A549 (cell line): ENCODE measurements around the gene BLOC1S4. TPM values are rescaled to one million over a fixed set of nuclear protein-coding genes. Genes with fewer than 3 reads are reported as not detected.

ENCODE experiments used
- ATAC-seq, 2 experiments: fragments of 200-7000 bp in 1 of 2; fragments of >200 bp in 1 of 2; cut with Nextera tagmentation in 1 of 2; cut with Tn5 transposase in 1 of 2; 3 replicates each; pipeline versions ENCODE4 v1.8.0 to v1.9.1; 2018 to 2020; ENCODE audit warnings: mild to moderate bottlenecking in 1 of 2, moderate library complexity in 1 of 2
- CTCF ChIA-PET: fragments of 300-600 bp; sonication (Branson Sonifier 250); formaldehyde crosslinking; extraction: SDS; loops from one replicate; lab custom pipeline; 2021; ENCODE audit warnings: antibody characterized with exemption, inconsistent platforms; lab: Yijun Ruan, JAX
- POLR2A ChIA-PET: fragments of 350-600 bp; formaldehyde crosslinking; extraction: SDS; loops from one replicate; lab custom pipeline; 2021; ENCODE audit warnings: antibody characterized with exemption, inconsistent platforms; lab: Yijun Ruan, JAX
- DNase-seq, 2 experiments: peaks; one replicate each; pipeline versions ENCODE4 v3.0.0 to v3.0.0-alpha.2; 2011 to 2016; ENCODE audit warnings: low read depth in 1 of 2, low spot score in 1 of 2
- FAIRE-seq: peaks from 2 replicates; lab custom pipeline; 2011; peaks lifted over from hg19 to GRCh38; lab: Jason Lieb, UNC
- H3K27ac ChIP-seq, 2 experiments: fragments of >200 bp; sonication (Bioruptor Twin); formaldehyde crosslinking; 3 replicates each; pipeline ENCODE4 v1.5.1; 2016 to 2017
- H3K4me1 ChIP-seq: fragments of >200 bp; sonication (Bioruptor Twin); formaldehyde crosslinking; 3 replicates; pipeline ENCODE4 v1.6.1; 2016
- H3K4me2 ChIP-seq: fragments of >200 bp; sonication (Bioruptor Twin); formaldehyde crosslinking; 3 replicates; pipeline ENCODE4 v1.6.1; 2016
- H3K4me3 ChIP-seq: fragments of >200 bp; sonication (Bioruptor Twin); formaldehyde crosslinking; 3 replicates; pipeline ENCODE4 v1.5.1; 2016
- H3K9me3 ChIP-seq: fragments of >200 bp; sonication (Bioruptor Twin); formaldehyde crosslinking; 3 replicates; pipeline ENCODE4 v1.6.1; 2016
- CBX2 ChIP-seq: fragments of 200-600 bp; sonication (generic); IDR thresholded peaks from 2 replicates; pipeline ENCODE4 v1.6.1; 2016; ENCODE audit warnings: low read depth, mild to moderate bottlenecking, borderline replicate concordance
- CEBPB ChIP-seq, 2 experiments: fragments of >200 bp in 1 of 2; sonication (Bioruptor Twin) in 1 of 2; formaldehyde crosslinking in 1 of 2; IDR thresholded peaks; 2 replicates each; pipeline ENCODE4 v1.6.1; 2012 to 2016
- CHD2 ChIP-seq: fragments of 150-350 bp; IDR thresholded peaks from 2 replicates; pipeline ENCODE4 v1.6.1; 2014; ENCODE audit warnings: low read length; ENCODE audit not compliant: partially characterized antibody
- EHF ChIP-seq: fragments of 250-450 bp; sonication (Bioruptor Pico); IDR thresholded peaks from 2 replicates; pipeline ENCODE4 v1.5.0; 2020; ENCODE audit warnings: mild to moderate bottlenecking
- EHMT2 ChIP-seq: fragments of 200-600 bp; sonication (generic); IDR thresholded peaks from 2 replicates; pipeline ENCODE4 v1.6.1; 2016; ENCODE audit warnings: antibody characterized with exemption, low read depth, mild to moderate bottlenecking, moderate library complexity
- ESRRA ChIP-seq: fragments of 150-350 bp; IDR thresholded peaks from 2 replicates; pipeline ENCODE4 v1.6.1; 2014; ENCODE audit warnings: mild to moderate bottlenecking, low read length, borderline replicate concordance
- FOSB ChIP-seq: fragments of 250-450 bp; sonication (Bioruptor Pico); IDR thresholded peaks from 2 replicates; pipeline ENCODE4 v1.5.0; 2020; ENCODE audit warnings: mild to moderate bottlenecking, moderate library complexity
- HEYL ChIP-seq: fragments of 250-450 bp; sonication (Bioruptor Pico); IDR thresholded peaks from 2 replicates; pipeline ENCODE4 v1.8.0; 2021; ENCODE audit warnings: mild to moderate bottlenecking, moderate library complexity
- HOXB13 ChIP-seq: fragments of 250-450 bp; sonication (Bioruptor Pico); IDR thresholded peaks from 2 replicates; pipeline ENCODE4 v1.5.0; 2020; ENCODE audit warnings: low read depth, mild to moderate bottlenecking, moderate library complexity
- MAFK ChIP-seq: fragments of 450-650 bp; IDR thresholded peaks from 2 replicates; pipeline ENCODE4 v1.6.1; 2014; ENCODE audit not compliant: partially characterized antibody
- MYC ChIP-seq: IDR thresholded peaks from 2 replicates; pipeline ENCODE4 v1.6.1; 2012; ENCODE audit warnings: mild to moderate bottlenecking, inconsistent platforms, low read length, improper control_type of control experiment, borderline replicate concordance
- NFE2L2 ChIP-seq: fragments of 150-350 bp; conservative IDR thresholded peaks from 2 replicates; pipeline ENCODE4 v1.6.1; 2014; ENCODE audit warnings: low read length
- NPAS2 ChIP-seq: fragments of 250-450 bp; sonication (Bioruptor Pico); IDR thresholded peaks from 2 replicates; pipeline ENCODE4 v1.8.0; 2022; ENCODE audit warnings: mild to moderate bottlenecking, moderate library complexity, borderline replicate concordance
- RARB ChIP-seq: fragments of 250-450 bp; sonication (Bioruptor Pico); IDR thresholded peaks from 2 replicates; pipeline ENCODE4 v1.8.0; 2021; ENCODE audit warnings: mild to moderate bottlenecking, moderate library complexity
- RFX5 ChIP-seq: fragments of 450-650 bp; IDR thresholded peaks from 2 replicates; pipeline ENCODE4 v1.7.1; 2014; ENCODE audit warnings: antibody characterized with exemption, mild to moderate bottlenecking, moderate library complexity
- SMC3 ChIP-seq: fragments of >200 bp; sonication (Bioruptor Twin); formaldehyde crosslinking; IDR thresholded peaks from 3 replicates; pipeline ENCODE4 v1.6.1; 2018; ENCODE audit warnings: inconsistent platforms
- TFCP2L1 ChIP-seq: fragments of 250-450 bp; sonication (Bioruptor Pico); IDR thresholded peaks from 2 replicates; pipeline ENCODE4 v1.5.0; 2021; ENCODE audit warnings: mild to moderate bottlenecking
- TP53 ChIP-seq: fragments of 250-450 bp; sonication (Bioruptor Pico); IDR thresholded peaks from 2 replicates; pipeline ENCODE4 v1.5.0; 2021; ENCODE audit warnings: mild to moderate bottlenecking, moderate library complexity
- ZC3H11A ChIP-seq: fragments of 450-650 bp; IDR thresholded peaks from 2 replicates; pipeline ENCODE4 v1.6.1; 2014; ENCODE audit warnings: antibody characterized with exemption, mild to moderate bottlenecking
- WGBS: methylation state at CpG from one replicate; pipeline ENCODE4 v1.1.6; 2017; ENCODE audit errors: missing lambda C conversion rate; 5-methylcytosine and 5-hydroxymethylcytosine counted together
- polyA plus RNA-seq, 4 experiments: library from polyadenylated mRNA; depleted of rRNA in 3 of 4; stranded (reverse); fragments of >200 nt; fragmentation: RNase III in 1 of 4; extraction: RNeasy Plus Mini Kit Qiagen cat#74134 plus additional on column Dnase treatment in 1 of 4; gene quantifications; 2 replicates in 3 of 4; 3 replicates in 1 of 4; pipeline ENCODE4 v1.2.3, GENCODE V29; 2011 to 2017
- TF ChIP-seq, protein P1 (sequence below): fragments of 250-450 bp; sonication (Bioruptor Pico); IDR thresholded peaks from 2 replicates; pipeline ENCODE4 v1.5.0; 2021; ENCODE audit warnings: mild to moderate bottlenecking, moderate library complexity, borderline replicate concordance
- TF ChIP-seq, protein P2 (sequence below): fragments of 200-600 bp; sonication (generic); IDR thresholded peaks from 2 replicates; pipeline ENCODE4 v1.6.1; 2016; ENCODE audit warnings: antibody characterized with exemption, mild to moderate bottlenecking, moderate library complexity
- TF ChIP-seq, protein P3 (sequence below): fragments of 450-650 bp; IDR thresholded peaks from 2 replicates; pipeline ENCODE4 v1.6.1; 2014; ENCODE audit warnings: antibody characterized with exemption
- TF ChIP-seq, protein P4 (sequence below): fragments of >200 bp; sonication (Bioruptor Twin); formaldehyde crosslinking; IDR thresholded peaks from 2 replicates; pipeline ENCODE4 v1.6.1; 2016
- TF ChIP-seq, protein P5 (sequence below): IDR thresholded peaks from 2 replicates; pipeline ENCODE4 v1.6.1; 2012; ENCODE audit warnings: low read depth, borderline replicate concordance
- TF ChIP-seq, protein P6 (sequence below): fragments of 250-450 bp; sonication (Bioruptor Pico); IDR thresholded peaks from 2 replicates; pipeline ENCODE4 v1.5.0; 2020; ENCODE audit warnings: low read depth, mild to moderate bottlenecking, moderate library complexity

The BLOC1S4 gene
- polyA plus RNA-seq, 2 of the 4 experiments (the other 2 are of a cell fraction), result 13.2 to 13.9 TPM

DNA sequence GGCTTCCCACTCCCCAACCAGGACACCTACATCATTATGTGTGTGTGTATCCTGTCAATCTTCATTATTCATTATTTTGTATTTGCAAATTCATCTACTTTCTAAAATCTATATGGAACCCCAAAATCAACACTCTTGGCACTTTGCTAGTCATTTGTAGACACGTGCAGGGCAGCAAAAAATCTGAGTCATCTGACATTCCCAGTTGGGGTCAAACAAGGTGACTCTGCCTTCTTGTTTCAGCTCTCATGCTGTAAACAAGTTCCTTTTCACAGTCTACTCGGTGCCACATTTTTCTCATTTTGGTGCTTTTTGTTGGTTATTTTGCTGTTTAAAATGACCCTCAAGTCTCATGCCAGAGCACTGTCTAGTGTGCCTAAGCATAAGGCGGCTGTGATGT, 12.2 kb upstream of the BLOC1S4 start:
- Histone ChIP-seq H3K9me3 (peaks cover 24% of the 10 kb centered on the region), H3K4me2 (no peak overlapping the region), H3K4me3 (no peak overlapping the region), H3K27ac (no peak overlapping the region)
- ChIA-PET POLR2A (no interaction called here), CTCF (interaction anchor here (0.7 to 2.5 kb wide), 3 partner anchors 12 to 170 kb away, joined by 3 to 6 read pairs (median 3); partner anchors contain the start of gene BLOC1S4)
- no peak for ATAC-seq
- FAIRE-seq, result no peak
- TF ChIP-seq ZC3H11A (no peak), HOXB13 (no peak), NPAS2 (CRISPR knock-in tag) (no peak), CBX2 (no peak), EHF (no peak), NFE2L2 (no peak), SMC3 (no peak), TP53 (CRISPR knock-in tag) (no peak), FOSB (no peak), ESRRA (no peak), MAFK (no peak), MYC (no peak)
- TF ChIP-seq, protein P1, sequence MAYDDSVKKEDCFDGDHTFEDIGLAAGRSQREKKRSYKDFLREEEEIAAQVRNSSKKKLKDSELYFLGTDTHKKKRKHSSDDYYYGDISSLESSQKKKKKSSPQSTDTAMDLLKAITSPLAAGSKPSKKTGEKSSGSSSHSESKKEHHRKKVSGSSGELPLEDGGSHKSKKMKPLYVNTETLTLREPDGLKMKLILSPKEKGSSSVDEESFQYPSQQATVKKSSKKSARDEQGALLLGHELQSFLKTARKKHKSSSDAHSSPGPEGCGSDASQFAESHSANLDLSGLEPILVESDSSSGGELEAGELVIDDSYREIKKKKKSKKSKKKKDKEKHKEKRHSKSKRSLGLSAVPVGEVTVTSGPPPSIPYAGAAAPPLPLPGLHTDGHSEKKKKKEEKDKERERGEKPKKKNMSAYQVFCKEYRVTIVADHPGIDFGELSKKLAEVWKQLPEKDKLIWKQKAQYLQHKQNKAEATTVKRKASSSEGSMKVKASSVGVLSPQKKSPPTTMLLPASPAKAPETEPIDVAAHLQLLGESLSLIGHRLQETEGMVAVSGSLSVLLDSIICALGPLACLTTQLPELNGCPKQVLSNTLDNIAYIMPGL (CRISPR knock-in tag), result no peak
- TF ChIP-seq, protein P2, sequence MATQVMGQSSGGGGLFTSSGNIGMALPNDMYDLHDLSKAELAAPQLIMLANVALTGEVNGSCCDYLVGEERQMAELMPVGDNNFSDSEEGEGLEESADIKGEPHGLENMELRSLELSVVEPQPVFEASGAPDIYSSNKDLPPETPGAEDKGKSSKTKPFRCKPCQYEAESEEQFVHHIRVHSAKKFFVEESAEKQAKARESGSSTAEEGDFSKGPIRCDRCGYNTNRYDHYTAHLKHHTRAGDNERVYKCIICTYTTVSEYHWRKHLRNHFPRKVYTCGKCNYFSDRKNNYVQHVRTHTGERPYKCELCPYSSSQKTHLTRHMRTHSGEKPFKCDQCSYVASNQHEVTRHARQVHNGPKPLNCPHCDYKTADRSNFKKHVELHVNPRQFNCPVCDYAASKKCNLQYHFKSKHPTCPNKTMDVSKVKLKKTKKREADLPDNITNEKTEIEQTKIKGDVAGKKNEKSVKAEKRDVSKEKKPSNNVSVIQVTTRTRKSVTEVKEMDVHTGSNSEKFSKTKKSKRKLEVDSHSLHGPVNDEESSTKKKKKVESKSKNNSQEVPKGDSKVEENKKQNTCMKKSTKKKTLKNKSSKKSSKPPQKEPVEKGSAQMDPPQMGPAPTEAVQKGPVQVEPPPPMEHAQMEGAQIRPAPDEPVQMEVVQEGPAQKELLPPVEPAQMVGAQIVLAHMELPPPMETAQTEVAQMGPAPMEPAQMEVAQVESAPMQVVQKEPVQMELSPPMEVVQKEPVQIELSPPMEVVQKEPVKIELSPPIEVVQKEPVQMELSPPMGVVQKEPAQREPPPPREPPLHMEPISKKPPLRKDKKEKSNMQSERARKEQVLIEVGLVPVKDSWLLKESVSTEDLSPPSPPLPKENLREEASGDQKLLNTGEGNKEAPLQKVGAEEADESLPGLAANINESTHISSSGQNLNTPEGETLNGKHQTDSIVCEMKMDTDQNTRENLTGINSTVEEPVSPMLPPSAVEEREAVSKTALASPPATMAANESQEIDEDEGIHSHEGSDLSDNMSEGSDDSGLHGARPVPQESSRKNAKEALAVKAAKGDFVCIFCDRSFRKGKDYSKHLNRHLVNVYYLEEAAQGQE, result no peak
- TF ChIP-seq, protein P3, sequence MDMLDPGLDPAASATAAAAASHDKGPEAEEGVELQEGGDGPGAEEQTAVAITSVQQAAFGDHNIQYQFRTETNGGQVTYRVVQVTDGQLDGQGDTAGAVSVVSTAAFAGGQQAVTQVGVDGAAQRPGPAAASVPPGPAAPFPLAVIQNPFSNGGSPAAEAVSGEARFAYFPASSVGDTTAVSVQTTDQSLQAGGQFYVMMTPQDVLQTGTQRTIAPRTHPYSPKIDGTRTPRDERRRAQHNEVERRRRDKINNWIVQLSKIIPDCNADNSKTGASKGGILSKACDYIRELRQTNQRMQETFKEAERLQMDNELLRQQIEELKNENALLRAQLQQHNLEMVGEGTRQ, result no peak
- TF ChIP-seq, protein P4, sequence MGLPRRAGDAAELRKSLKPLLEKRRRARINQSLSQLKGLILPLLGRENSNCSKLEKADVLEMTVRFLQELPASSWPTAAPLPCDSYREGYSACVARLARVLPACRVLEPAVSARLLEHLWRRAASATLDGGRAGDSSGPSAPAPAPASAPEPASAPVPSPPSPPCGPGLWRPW, result no peak
- TF ChIP-seq, protein P5, sequence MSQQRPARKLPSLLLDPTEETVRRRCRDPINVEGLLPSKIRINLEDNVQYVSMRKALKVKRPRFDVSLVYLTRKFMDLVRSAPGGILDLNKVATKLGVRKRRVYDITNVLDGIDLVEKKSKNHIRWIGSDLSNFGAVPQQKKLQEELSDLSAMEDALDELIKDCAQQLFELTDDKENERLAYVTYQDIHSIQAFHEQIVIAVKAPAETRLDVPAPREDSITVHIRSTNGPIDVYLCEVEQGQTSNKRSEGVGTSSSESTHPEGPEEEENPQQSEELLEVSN, result no peak
- TF ChIP-seq, all 56 proteins: peak for 0
- 75% methylated on average over 3 of the region's 3 CpGs for WGBS
- no peak for DNase-seq
- H3K4me1 ChIP-seq, result no peaks in the 10 kb centered on the region; the same call in 2 of the 3 replicates

DNA sequence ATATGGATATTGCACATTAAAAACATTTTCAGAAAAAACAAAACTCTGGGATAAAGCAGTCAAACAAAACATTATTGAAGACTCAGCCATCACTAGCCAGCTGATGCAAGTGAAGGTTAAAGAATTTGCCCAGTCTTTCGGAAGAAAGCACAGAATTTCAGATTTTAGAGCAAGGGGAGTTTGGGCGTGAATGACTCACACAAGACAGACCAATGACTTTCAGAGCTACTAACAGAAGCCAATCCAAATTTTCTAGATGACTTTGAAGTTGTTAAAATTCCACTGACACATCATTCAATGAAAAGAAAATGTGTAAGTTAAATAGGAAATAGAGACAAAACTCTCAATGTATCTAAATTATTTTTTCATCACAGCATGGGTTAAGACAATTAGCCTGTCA, 10.3 kb upstream of the BLOC1S4 start:
- H3K9me3 ChIP-seq, result peaks cover 31% of the 10 kb centered on the region
- FAIRE-seq (no peak), ATAC-seq (no peak), DNase-seq (no peak)
- H3K4me1 ChIP-seq, result no peaks in the 10 kb centered on the region; the same call in 2 of the 3 replicates
- ChIA-PET CTCF (no interaction called here), POLR2A (no interaction called here)
- H3K4me3 ChIP-seq, result no peak overlapping the region
- no peak overlapping the region for H3K4me2 ChIP-seq
- WGBS, result 96% methylated on average over 2 of the region's 2 CpGs
- H3K27ac ChIP-seq, result no peak overlapping the region
- no peak for TF ChIP-seq EHMT2
- no peak for TF ChIP-seq CEBPB (IDR thresholded peaks at IDR 0.05)
- TF ChIP-seq, protein P2, result no peak
- no peak for TF ChIP-seq HEYL (CRISPR knock-in tag)
- TF ChIP-seq, protein P6, sequence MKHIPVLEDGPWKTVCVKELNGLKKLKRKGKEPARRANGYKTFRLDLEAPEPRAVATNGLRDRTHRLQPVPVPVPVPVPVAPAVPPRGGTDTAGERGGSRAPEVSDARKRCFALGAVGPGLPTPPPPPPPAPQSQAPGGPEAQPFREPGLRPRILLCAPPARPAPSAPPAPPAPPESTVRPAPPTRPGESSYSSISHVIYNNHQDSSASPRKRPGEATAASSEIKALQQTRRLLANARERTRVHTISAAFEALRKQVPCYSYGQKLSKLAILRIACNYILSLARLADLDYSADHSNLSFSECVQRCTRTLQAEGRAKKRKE (CRISPR knock-in tag), result no peak
- TF ChIP-seq ESRRA, result no peak
- no peak for TF ChIP-seq CHD2
- no peak for TF ChIP-seq RFX5
- TF ChIP-seq TFCP2L1 (CRISPR knock-in tag), result no peak
- no peak for TF ChIP-seq HOXB13
- TF ChIP-seq RARB (CRISPR knock-in tag), result no peak
